Measurements from ENCODE around the gene LRP11.

LRP11 gene

DNA sequence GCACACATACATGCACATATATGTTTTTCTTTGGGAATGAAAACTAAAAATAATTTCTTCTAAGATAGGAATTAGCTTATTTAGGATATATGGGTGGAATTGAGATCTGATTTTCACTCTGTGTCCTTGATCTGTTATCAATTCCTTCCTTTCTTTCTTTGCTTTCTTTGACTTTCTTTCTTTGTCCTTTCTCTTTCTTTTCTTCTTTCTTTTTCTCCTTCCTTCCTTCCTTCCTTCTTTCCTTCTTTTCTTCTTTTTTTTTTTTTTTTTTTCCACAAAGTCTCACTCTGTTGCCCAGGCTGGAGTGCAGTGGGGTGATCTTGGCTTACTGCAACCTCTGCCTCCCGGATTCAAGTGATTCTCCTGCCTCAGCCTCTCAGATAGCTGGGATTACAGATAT, 86.5 kb downstream of the LRP11 start:
- no peak for DNase-seq

DNA sequence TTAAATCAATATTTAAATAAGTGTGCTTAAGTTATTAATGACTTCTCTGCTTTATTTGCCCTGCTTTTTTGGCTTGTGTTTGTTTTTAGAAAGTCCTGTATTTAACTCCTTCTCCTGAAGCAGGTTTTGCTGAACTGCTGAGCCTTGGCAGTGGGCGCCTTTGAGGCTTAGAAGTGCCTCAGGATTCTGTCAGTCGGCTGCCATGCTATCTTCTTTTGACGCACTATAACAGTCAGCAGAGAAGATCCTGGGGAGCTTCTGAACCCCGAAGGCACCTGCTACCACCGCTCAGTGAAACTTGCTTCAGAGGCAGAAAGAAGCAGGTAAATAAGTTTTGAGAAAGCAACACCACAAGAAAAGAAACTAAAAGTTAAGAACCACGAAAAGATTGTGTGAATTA, 92.2 kb downstream of the LRP11 start:
- DNase-seq, result no peak

DNA sequence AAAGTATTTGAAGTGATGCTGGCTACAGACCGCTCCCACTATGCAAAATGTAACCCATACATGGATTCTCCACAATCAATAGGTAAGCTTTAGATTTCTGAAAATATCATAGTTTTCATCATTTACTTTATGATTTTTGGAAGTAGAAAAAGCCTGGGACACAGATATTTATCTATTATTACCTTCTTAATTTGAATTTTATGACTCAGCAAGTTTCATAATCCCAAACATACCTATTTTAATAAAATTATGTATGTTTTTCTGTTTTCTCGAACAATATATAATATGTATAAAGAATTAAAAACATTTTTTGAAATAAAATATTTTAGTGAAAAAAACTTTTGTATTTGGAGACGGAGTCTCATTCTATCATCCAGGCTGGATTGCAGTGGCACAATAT, 93.0 kb downstream of the LRP11 start:
- no peak for DNase-seq

DNA sequence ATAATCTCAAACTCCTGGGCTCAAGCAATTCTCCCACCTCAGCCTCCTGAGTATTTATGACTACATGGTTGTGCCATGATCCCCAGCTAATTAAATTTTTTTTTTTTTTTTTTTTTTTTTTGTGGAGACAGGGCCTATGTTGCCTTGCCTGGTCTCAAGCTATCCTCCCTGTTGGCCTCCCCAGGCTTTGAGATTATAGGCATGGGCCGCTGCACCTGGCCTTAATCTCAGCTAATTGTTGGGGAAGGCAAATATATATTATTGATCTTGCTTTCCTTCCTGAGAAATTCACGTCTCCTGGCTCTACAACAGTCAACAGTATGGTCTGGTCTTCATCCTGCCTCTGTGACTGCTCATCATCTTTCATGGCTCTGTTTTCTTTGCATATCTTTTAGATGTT, 94.5 kb downstream of the LRP11 start:
- DNase-seq, result no peak

Data from midbrain (tissue), 1 donor.